Fibroblast of skin of scalp (primary cell): ENCODE measurements around the gene ZNF546.

Source experiments
- DNase-seq: peaks from one replicate; pipeline ENCODE4 v3.0.0-alpha.2; 2013

ZNF546 gene

DNA sequence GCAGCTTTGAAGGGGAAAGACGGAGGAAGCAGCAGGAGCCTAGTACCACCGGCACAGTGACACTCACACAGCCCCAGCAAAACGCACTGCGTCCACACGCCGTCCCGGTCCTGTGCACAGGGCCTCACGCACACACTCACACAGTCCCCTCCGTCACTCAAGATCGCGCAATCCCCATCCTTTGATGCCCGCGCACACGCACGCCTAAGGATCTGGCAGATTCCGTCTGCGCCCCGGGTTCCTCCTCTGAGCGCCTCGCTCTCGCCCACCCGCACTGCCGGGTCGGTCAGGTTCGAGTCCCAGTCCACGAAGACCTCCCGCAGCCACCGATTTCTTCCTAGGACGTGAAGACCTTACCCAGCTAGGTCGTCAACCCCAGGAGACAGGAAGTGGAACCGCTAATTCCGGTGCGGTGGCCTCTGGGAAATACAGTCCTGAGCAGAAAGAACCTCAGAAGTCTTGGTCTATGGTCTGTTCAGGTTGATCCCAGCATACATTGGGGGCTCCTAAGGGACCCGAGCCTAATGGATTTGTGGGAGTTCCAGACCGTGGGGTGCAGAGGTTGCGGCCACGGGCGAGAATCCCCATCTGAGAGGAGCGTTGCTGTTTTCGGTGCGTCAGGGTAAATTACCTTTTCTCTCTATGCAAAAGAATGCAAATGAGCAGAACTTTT, 59.1 kb downstream of the ZNF546 start, which contains the start of gene ZNF780B:
ZNF780B (minus strand) TSS at position 400 of the 673 bp plus-strand sequence. CDS start 5,899 bp downstream, outside the sequence.
- peak; percentile 61 for DNase-seq

DNA sequence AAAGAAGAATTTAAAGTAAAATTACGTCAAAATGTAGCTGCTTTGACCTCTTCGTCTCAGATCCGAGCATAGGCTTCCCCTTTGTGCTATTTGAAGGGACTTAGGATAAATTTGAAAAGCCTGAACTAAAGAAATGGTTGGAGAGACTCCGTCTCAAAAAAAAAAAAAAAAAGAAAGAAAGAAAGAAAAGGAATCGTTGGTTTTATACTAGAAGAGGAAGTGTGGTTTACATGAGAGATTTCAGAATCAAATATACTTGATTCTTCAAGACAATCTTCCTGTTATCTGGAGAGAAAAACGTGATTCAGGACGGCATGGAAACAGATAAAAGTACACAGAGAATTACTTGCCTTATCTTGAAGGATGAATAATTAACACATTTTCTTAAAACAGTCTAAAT, 59.6 kb downstream of the ZNF546 start:
- no peak for DNase-seq

DNA sequence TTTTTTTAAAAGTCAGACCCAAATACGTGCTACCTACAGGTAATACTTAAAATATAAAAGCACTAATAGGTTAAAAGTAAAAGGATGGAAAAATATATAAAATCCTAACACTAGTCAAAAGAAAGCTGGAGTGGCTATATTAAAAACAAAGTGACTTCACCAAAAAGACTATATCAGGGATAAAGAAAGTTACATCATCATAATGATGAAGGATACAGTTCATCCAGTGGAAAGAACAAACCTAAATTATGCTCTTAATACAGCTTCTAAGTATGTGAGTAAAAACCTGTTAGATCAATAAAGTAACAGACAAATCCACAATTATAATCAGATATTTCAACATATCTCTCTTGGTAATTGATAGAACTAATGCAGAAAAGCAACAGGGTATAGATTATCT, 60.3 kb downstream of the ZNF546 start:
- DNase-seq, result no peak

- no peak for DNase-seq
Observed at GRCh38 chr19:40059624-40060023, 62.8 kb downstream of the ZNF546 start.

DNA sequence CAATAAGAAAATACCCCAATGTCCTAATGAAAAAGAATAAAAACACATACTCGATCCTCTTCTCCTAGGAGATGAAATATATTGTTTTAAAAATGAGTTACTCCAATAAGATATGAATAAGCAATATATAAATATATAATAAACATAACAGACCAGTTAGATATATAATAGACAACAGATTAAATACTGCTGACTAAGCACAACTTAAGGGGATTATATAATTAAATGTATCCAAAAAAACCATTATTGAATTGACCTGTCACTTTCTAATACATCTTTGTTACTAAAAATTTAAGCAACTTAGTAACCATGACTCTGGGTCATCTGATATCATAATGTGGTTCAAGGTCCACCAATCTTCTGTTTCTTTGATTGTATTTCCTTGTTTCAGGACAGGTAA, 73.2 kb downstream of the ZNF546 start:
- DNase-seq, result no peak
